VCaP (cell line): ENCODE measurements around the gene CNN2.

ENCODE experiments used
- H3K27ac ChIP-seq: fragments of 450-650 bp; 2 replicates; pipeline ENCODE4 v1.5.1; 2017
- CTCF ChIP-seq: fragments of 450-650 bp; conservative IDR thresholded peaks from 2 replicates; pipeline ENCODE4 v1.5.1; 2017; ENCODE audit warnings: mild to moderate bottlenecking, moderate library complexity

CNN2 gene

DNA sequence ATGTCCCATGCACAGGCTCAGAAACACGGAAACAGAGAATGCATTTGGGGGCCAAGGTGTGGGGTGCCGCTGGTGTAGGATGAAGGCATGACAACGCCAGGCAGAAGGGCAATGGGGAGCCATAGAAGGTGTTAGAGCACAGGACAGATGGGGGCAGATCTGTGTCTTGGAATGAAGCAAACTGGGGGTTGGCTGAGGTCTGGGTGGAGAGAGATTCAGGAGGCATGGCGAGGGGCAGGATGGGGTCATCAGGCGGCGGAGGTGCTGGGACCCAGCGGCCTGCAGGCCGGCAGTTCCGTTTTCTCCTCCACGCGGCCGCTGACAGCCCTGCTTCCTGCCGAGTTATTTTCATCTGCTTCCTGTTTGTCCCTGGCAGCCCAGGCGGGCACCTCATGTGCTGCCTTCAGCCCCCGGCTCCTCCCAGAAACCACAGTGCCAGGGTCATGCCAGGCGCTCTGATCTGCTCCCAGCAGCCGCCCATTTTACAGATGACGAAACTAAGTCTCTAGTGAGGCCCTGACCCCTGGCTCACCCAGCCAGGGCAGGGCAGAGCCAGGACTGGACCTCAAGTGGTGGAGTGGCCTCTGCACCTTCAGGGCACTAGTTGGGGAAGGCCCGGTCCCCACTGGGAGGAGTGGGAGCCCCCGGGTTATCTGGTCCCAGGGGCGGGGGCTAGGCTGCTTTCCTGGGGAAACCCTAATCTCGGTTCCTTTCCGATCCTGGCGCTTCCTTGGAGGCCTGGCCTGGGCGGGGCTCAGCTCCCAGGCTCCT, 42.8 kb downstream of the CNN2 start:
- no peak overlapping the region for H3K27ac ChIP-seq
- no peak for TF ChIP-seq CTCF

DNA sequence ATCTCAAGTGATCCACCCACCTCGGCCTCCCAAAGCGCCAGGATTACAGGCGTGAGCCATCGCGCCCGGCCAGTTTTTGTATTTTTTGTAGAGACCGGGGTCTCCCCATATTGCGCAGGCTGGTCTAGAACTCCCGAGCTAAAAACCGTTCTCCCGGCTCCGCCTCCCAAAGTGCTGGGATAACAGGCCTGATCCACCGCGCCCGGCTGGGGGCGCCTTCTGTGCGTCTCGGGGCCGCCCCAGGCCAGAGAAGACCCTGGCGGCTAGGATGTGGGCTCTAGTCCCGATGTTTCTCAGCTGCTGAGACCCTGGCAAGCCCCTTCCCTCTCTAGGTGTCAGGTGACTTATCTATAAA, 44.1 kb downstream of the CNN2 start:
- no peak overlapping the region for H3K27ac ChIP-seq
- no peak for TF ChIP-seq CTCF

DNA sequence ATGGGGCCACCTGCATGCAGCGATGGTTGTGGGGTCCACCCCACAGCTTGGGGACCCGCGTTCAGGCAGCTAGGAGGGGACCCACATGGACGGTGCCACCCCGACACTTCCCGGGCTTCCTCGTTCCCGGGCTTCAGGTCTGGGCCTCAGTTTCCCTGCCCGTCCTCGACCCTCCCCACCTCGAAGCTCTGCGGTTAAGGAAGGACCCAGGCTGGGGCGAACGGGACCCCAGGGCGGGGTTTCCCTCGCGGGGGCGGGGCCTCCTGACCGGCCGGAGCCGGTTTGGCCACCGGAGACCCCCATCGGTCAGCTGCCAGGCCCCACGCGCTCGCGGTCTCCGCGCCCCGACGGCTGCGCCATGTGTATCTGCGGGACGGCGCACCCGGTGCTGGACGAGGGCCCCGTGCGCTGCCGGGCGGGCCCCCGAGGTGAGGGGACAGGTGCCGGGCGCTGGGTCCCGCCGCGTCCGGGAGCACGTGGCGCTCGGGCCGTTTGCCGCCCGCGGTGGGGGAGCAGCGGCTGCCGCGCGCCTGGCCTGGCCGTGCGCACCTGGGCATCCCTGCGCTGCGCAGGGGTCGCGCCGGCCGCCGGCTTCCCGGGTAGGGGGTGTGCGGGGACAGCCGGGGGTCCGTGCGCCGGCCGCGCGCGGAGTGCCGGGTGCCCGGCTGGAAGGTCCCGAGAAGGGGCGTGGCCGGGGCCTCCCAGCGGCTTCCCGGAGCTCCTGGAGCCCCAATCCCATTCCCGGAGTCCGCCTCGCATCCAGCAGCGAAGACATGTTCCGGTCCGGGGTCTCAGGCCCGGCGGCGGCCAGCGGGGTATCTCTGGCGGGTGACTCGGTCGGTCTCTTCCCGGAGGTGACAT, 44.8 kb downstream of the CNN2 start:
- TF ChIP-seq CTCF: no peak
- H3K27ac ChIP-seq: peak overlapping the region; percentile 27; the same call in 1 of the 2 replicates

DNA sequence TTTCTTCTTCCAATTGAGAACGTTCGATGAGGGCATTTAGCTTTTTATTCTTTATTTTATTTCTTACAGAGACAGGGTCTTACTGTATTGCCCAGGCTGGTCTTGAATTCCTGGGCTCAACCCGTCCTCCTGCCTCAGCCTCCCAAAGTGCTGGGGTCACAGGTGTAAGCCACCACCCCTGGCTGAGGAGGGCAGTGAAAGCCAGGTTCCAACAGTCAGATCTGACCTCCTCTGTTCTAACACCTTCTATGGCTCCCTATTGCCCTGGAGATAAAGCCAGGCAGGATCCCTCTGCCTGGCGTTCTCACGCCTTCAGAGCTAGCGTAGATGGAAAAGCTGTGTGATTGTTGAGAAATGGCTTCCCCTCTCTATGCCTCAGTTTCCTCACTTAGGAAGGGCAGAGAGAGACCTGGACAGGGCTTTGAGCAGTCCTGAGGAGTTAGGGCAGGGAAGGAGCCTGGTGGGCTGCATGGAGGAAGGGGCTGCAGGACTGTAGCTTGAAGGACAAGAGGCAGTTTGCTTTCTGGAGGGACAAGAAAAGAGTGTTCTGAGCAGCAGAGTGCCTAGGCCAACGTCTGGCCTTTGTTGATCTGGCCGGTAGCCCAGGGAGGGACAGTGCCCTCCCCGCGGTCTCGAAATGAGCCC, 46.1 kb downstream of the CNN2 start:
- no peak for TF ChIP-seq CTCF
- no peak overlapping the region for H3K27ac ChIP-seq

DNA sequence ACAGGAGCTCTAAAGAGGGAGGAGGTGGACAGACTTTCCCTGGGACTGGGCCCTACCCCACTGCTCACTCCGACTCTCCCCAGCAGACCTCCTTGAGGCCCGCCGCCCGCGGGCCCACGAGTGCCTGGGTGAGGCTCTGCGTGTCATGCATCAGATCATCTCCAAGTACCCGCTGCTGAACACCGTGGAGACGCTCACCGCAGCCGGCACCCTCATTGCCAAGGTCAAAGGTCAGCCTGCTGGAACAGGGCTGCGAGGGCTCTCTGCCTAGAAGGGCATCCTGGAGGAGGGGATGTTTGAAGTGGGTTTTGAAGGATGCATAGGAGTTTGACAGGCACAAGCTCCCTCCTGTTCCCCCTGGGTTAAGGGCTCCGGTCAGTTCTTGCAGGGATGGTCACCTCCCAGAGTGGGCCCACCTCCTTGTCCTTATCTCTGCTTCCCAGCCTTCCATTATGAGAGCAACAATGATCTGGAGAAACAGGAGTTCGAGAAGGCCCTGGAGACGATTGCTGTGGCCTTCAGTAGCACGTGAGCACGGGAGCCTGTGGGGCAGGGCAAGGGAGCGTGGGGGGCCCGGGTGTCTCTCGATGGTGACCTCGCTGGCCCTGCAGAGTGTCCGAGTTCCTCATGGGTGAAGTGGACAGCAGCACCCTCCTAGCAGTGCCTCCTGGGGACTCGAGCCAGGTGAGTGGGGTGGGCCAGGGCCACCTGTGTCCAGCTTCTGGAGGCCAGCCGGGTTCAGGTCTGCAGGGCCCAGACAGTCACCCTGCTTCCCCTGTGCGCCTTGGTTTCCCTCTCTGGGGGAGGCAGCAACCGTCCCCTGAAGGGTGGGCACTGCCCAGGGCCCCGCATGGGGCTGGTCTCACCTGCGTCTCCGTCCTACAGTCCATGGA, 46.9 kb downstream of the CNN2 start:
- no peak overlapping the region for H3K27ac ChIP-seq
- TF ChIP-seq CTCF: no peak

DNA sequence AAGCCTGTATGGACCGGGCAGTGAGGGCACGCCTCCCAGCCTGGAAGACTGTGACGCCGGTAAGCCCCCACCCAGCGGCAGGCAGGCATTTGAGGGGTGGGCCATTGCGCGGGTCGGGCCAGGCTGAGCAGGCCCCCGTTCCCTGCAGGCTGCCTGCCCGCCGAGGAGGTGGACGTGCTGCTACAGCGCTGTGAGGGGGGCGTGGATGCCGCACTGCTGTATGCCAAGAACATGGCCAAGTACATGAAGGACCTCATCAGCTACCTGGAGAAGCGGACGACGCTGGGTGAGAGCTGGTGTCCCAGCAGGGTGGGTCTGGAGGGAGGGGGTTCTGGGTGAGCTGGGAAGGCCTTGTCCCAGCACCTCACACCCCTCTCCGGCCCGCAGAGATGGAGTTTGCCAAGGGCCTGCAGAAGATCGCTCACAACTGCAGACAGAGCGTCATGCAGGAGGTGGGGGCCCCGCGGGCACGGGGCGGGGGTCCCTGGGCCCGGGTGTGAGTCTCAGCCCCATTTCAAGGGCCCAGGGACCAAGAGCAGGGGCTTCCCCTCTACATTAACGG, 47.6 kb downstream of the CNN2 start:
- TF ChIP-seq CTCF: no peak
- peak overlapping the region; percentile 77 for H3K27ac ChIP-seq
